ENCODE results near the gene AVPI1.

AVPI1 gene

DNA sequence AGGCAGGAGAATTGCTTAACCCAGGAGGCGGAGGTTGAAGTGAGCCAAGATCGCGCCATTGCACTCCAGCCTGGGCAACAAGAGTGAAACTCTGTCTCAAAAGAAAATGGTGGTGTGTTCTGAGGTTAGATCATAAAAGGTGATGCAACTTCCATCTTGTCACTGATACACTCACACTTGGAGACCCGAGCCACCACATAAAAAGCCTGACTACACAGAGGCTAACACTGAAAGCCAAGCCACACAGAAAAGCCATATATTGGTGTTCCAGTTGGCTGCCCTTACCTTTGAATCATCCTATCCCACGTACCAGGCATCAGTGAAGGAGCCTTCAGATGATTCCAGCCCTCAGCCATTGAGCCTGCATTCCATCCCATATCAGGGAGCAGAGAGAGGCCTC is 57.8 kb downstream of the AVPI1 start:
- Mint-ChIP-seq H3K36me3 (no peaks in the 10 kb centered on the region), H3K27me3 (no peaks in the 10 kb centered on the region), H3K9me3 (no peaks in the 10 kb centered on the region), H3K27ac (no peak overlapping the region), H3K4me3 (no peak overlapping the region), H3K4me1 (peaks cover 3% of the 10 kb centered on the region)
- ATAC-seq (ENCODE audit: low read depth) (no peak), DNase-seq (ENCODE audit: low spot score in 2 of 2) (no peak)

DNA sequence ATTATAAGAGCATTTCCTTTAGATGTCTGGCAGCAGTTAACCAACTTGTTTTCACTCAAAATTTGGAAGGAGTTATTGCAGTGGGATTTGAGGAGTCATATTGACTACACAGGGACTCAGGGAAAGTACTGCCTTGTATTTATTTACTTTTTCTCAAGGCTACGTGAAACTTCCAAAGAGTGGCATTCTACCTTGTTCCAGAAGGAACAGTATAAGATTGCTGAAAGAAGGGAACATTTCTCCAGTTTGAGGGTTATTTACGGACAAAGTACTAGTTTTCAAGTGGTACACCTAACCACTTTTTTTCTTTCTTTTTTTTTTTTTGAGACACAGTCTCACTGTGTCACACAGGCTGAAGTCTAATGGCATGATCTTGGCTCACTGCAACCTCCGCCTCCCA is 58.8 kb downstream of the AVPI1 start:
- Mint-ChIP-seq H3K4me3 (no peak overlapping the region), H3K9me3 (no peaks in the 10 kb centered on the region), H3K4me1 (peaks cover 1% of the 10 kb centered on the region), H3K27me3 (no peaks in the 10 kb centered on the region), H3K27ac (no peak overlapping the region), H3K36me3 (no peaks in the 10 kb centered on the region)
- ATAC-seq (ENCODE audit: low read depth) (no peak), DNase-seq (ENCODE audit: low spot score in 2 of 2) (no peak)

DNA sequence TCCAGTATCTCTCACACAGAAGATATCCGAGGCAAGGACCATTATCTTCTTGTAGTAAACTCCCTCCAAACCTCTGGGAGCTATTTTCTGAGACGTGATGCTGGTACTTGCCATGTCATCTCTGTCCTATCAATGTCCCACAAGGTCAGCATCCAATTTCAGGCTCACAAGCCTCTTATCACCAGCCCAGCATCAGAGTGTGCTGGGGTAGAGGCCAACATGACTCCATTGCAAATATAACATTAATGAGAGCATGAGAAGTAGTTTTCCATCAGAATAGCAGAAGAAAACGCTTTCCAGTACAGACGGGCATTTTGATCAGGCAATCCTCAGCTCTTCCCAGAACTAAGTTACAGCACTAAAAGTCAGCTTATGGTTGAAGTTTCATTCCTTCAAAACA is 59.3 kb downstream of the AVPI1 start:
- Mint-ChIP-seq H3K27me3 (no peaks in the 10 kb centered on the region), H3K36me3 (no peaks in the 10 kb centered on the region), H3K4me1 (no peaks in the 10 kb centered on the region), H3K4me3 (no peak overlapping the region), H3K27ac (no peak overlapping the region), H3K9me3 (no peaks in the 10 kb centered on the region)
- DNase-seq (ENCODE audit: low spot score in 2 of 2) = no peak
- ATAC-seq (ENCODE audit: low read depth) = no peak

Data from memory B cell (primary cell).